ENCODE data around the gene CAB39. TPM values are rescaled to one million over a fixed set of nuclear protein-coding genes. Genes with fewer than 3 reads are reported as not detected.

CAB39 gene
- polyA plus RNA-seq (2013, experiment 1 of 2): 33.4 TPM
- 34.1 TPM for polyA plus RNA-seq (2013, experiment 2 of 2)

DNA sequence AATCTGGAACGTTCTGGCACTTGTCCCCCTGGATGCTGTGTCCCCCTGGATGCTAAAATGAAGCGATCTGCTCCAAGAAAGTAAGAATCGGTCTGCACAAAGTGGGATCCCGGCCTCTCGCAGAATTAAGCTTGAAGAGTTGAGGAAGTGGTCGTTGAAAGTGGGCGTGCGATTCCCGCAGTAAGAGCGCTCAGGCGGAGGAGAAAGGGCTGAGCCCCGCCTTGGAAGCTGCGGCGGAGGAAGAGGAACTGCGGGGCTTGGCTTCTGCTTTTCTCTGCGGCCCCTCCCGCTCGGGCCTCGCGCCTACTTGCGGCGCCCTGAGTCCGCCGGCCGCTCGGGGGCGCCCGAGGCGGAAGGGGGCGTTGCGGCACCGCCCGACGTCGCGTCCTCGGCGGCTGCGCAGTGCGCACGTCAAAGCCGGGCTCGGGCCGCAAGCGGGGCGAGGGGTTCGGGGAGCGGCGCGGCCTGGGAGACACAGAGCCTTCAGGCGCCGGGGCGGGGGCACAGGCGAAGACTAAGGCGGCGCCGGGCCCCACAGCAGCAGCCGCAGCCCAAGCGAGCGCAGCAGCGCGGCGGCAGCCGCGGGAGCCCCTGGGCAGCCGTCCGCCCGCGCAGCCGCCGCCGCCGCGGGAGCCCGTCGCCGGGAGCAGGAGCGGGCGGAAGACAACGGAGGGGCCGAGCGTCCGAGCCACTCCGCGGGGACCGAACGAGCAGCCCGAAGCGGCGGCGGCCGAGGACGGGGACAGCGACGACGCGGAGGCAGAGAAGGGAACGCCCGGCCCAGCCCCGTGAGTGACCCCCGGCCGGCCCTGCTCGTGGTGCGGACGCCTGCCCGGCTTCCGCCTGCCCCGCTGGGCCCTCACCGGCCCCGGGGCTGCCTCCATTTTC, at the start of gene CAB39:
TSS of gene CAB39 (plus strand) at position 400 of the 888 bp plus-strand sequence. CDS start 47,160 bp downstream, outside the sequence.
- Histone ChIP-seq H2BK120ac (ENCODE audit: low read depth, low read length) (peak within 1 kb of the TSS; percentile 21), H3K18ac (ENCODE audit: low read length) (peak within 1 kb of the TSS; percentile 96), H3K56ac (ENCODE audit: low read length) (peak within 1 kb of the TSS; percentile 93), H3K79me1 (ENCODE audit: low read length) (peaks cover 7% of the 10 kb centered on the region), H3K4me3 (ENCODE audit: low read length) (peak within 1 kb of the TSS; percentile 85), H3K4ac (ENCODE audit: low read depth, low read length) (peak within 1 kb of the TSS; percentile 79), H3K23ac (ENCODE audit: low read length) (peak within 1 kb of the TSS; percentile 80), H3K4me2 (ENCODE audit: low read length) (peak within 1 kb of the TSS; percentile 52), H3K27me3 (ENCODE audit: insufficient read depth, low read length, poor library complexity) (no peaks in the 10 kb centered on the region), H4K5ac (ENCODE audit: low read length) (no peak within 1 kb of the TSS), H3K4me1 (ENCODE audit: control insufficient read depth, low read depth, low read length) (peaks cover 6% of the 10 kb centered on the region), H2BK5ac (ENCODE audit: low read length) (no peak within 1 kb of the TSS), H3K9ac (ENCODE audit: low read length) (peak within 1 kb of the TSS; percentile 86), H3K79me2 (ENCODE audit: control insufficient read depth, insufficient read depth, low read length) (peaks cover 36% of the 10 kb centered on the region), H4K8ac (ENCODE audit: low read depth, low read length) (peak within 1 kb of the TSS; percentile 30), H3K27ac (ENCODE audit: low read depth, low read length) (peak within 1 kb of the TSS; percentile 85), H3K36me3 (ENCODE audit: control insufficient read depth, insufficient read depth, low read length) (no peaks in the 10 kb centered on the region), H2AK5ac (ENCODE audit: low read length) (no peak within 1 kb of the TSS), H2BK15ac (replicated peaks; ENCODE audit: low read depth) (no peak within 1 kb of the TSS)
- WGBS (ENCODE audit: extremely low coverage, insufficient coverage, low lambda C conversion rate): no CpG with 5 or more reads among the region's 110 CpGs
- peak; percentile 94 for DNase-seq

DNA sequence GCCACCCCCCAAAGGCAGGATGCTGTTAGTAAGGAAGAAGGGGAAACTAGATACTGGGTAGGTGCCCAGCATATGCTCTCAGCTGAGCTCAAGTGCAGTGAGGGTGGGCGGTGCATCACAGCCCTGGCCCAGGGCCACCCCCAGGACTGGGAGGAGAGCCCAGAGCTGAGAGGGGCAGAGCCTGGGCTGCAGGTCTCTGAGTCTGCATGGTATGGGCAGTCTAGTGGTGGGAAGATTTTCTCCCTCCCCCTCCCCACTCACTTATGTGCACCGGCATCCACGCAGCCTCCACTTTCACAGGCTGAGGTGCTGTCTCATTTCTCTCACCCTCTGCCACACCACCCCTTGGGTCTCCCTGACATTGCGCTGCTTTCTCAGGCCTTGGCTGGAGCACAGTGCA, 48.5 kb upstream of the CAB39 start:
- Histone ChIP-seq H2BK15ac (replicated peaks; ENCODE audit: low read depth) (no peak overlapping the region), H3K36me3 (ENCODE audit: control insufficient read depth, insufficient read depth, low read length) (no peaks in the 10 kb centered on the region), H3K23ac (ENCODE audit: low read length) (no peak overlapping the region), H3K27me3 (ENCODE audit: insufficient read depth, low read length, poor library complexity) (no peaks in the 10 kb centered on the region), H3K4me2 (ENCODE audit: low read length) (no peak overlapping the region), H4K8ac (ENCODE audit: low read depth, low read length) (no peak overlapping the region), H3K79me1 (ENCODE audit: low read length) (no peaks in the 10 kb centered on the region), H3K4ac (ENCODE audit: low read depth, low read length) (no peak overlapping the region), H3K27ac (ENCODE audit: low read depth, low read length) (no peak overlapping the region), H4K5ac (ENCODE audit: low read length) (no peak overlapping the region), H3K4me3 (ENCODE audit: low read length) (no peak overlapping the region), H3K79me2 (ENCODE audit: control insufficient read depth, insufficient read depth, low read length) (no peaks in the 10 kb centered on the region), H2AK5ac (ENCODE audit: low read length) (no peak overlapping the region), H3K56ac (ENCODE audit: low read length) (no peak overlapping the region), H2BK120ac (ENCODE audit: low read depth, low read length) (no peak overlapping the region), H3K9ac (ENCODE audit: low read length) (no peak overlapping the region), H3K18ac (ENCODE audit: low read length) (no peak overlapping the region), H2BK5ac (ENCODE audit: low read length) (no peak overlapping the region), H3K4me1 (ENCODE audit: control insufficient read depth, low read depth, low read length) (peaks cover 4% of the 10 kb centered on the region)
- no peak for DNase-seq
- WGBS (ENCODE audit: extremely low coverage, insufficient coverage, low lambda C conversion rate): no CpG with 5 or more reads among the region's 4 CpGs

DNA sequence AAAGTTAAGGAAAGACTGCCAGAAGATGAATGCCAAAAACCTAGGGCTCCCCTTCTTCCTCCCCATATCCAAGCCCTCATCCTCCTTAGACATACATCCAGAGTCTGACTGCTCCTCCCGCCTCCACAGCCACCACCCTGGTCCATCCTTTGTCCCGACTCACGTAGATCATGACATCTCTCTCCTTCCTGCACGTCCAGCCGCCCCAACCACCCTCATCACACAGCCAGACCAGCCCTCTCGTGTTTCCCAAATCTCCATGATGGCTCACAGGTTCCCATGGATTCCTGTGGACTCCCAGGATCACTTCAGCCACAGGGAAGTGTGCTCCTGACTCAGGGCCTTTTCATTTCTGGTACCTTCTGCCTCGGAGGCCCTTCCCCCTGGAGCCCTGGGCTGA, 47.8 kb upstream of the CAB39 start:
- Histone ChIP-seq H3K18ac (ENCODE audit: low read length) (no peak overlapping the region), H3K23ac (ENCODE audit: low read length) (no peak overlapping the region), H3K4me1 (ENCODE audit: control insufficient read depth, low read depth, low read length) (peaks cover 4% of the 10 kb centered on the region), H3K79me2 (ENCODE audit: control insufficient read depth, insufficient read depth, low read length) (no peaks in the 10 kb centered on the region), H3K36me3 (ENCODE audit: control insufficient read depth, insufficient read depth, low read length) (no peaks in the 10 kb centered on the region), H3K27ac (ENCODE audit: low read depth, low read length) (no peak overlapping the region), H3K27me3 (ENCODE audit: insufficient read depth, low read length, poor library complexity) (no peaks in the 10 kb centered on the region), H2BK15ac (replicated peaks; ENCODE audit: low read depth) (no peak overlapping the region), H3K4me3 (ENCODE audit: low read length) (no peak overlapping the region), H2BK5ac (ENCODE audit: low read length) (no peak overlapping the region), H3K56ac (ENCODE audit: low read length) (no peak overlapping the region), H4K5ac (ENCODE audit: low read length) (no peak overlapping the region), H3K4me2 (ENCODE audit: low read length) (no peak overlapping the region), H3K9ac (ENCODE audit: low read length) (no peak overlapping the region), H2BK120ac (ENCODE audit: low read depth, low read length) (no peak overlapping the region), H3K79me1 (ENCODE audit: low read length) (no peaks in the 10 kb centered on the region), H2AK5ac (ENCODE audit: low read length) (no peak overlapping the region), H4K8ac (ENCODE audit: low read depth, low read length) (no peak overlapping the region), H3K4ac (ENCODE audit: low read depth, low read length) (no peak overlapping the region)
- no CpG with 5 or more reads among the region's 7 CpGs for WGBS (ENCODE audit: extremely low coverage, insufficient coverage, low lambda C conversion rate)
- no peak for DNase-seq

DNA sequence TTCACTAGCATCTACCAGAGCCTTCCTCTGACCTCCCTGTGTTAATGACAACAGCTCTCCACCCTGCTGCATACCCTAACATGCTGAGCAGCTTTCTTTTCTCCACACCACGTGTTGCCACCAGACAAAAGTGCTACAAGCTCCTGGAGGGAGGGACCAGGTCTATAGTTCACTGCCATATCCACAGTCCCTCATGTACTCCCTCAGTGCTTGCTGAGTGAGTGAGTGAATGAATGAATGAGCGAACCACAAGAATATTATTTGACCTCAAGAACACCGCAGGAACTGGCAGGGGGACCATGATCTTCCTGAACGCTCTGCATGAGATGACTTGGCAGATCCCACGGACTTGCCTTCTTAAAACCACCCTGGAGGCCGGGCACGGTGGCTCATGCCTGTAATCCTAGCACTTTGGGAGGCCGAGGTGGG, 47.4 kb upstream of the CAB39 start:
- no peak overlapping the region for H3K9ac ChIP-seq (ENCODE audit: low read length)
- H2BK15ac ChIP-seq (replicated peaks; ENCODE audit: low read depth): no peak overlapping the region
- H3K79me2 ChIP-seq (ENCODE audit: control insufficient read depth, insufficient read depth, low read length): no peaks in the 10 kb centered on the region
- H4K5ac ChIP-seq (ENCODE audit: low read length): no peak overlapping the region
- H3K4me1 ChIP-seq (ENCODE audit: control insufficient read depth, low read depth, low read length): peaks cover 4% of the 10 kb centered on the region
- H4K8ac ChIP-seq (ENCODE audit: low read depth, low read length): no peak overlapping the region
- H2BK120ac ChIP-seq (ENCODE audit: low read depth, low read length): no peak overlapping the region
- H3K27me3 ChIP-seq (ENCODE audit: insufficient read depth, low read length, poor library complexity): no peaks in the 10 kb centered on the region
- no peaks in the 10 kb centered on the region for H3K79me1 ChIP-seq (ENCODE audit: low read length)
- no peaks in the 10 kb centered on the region for H3K36me3 ChIP-seq (ENCODE audit: control insufficient read depth, insufficient read depth, low read length)
- H3K4me3 ChIP-seq (ENCODE audit: low read length): no peak overlapping the region
- no peak overlapping the region for H2BK5ac ChIP-seq (ENCODE audit: low read length)
- DNase-seq: no peak
- H3K23ac ChIP-seq (ENCODE audit: low read length): no peak overlapping the region
- H3K4ac ChIP-seq (ENCODE audit: low read depth, low read length): no peak overlapping the region
- no peak overlapping the region for H3K56ac ChIP-seq (ENCODE audit: low read length)
- no CpG with 5 or more reads among the region's 8 CpGs for WGBS (ENCODE audit: extremely low coverage, insufficient coverage, low lambda C conversion rate)
- H3K27ac ChIP-seq (ENCODE audit: low read depth, low read length): no peak overlapping the region
- no peak overlapping the region for H3K4me2 ChIP-seq (ENCODE audit: low read length)
- no peak overlapping the region for H2AK5ac ChIP-seq (ENCODE audit: low read length)
- no peak overlapping the region for H3K18ac ChIP-seq (ENCODE audit: low read length)

DNA sequence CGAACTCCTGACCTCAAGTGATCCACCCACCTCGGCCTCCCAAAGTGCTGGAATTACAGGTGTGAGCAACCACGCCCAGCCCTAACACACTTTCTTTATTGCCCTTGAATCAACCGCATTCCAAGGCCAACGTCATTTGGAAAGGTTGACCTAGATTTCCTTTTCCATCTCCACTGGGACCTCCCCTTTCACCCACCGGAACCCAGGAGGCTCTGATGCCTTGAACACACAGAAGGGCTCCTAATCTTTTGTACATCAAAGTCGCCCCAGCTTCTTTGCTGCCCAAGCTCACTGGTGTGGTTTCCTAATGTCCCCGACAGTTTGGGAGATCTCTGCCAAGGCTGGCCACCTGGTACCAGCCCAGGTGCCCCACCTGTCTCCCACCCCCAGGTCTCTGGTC, 46.2 kb upstream of the CAB39 start:
- no peak overlapping the region for H2BK15ac ChIP-seq (replicated peaks; ENCODE audit: low read depth)
- H3K4me1 ChIP-seq (ENCODE audit: control insufficient read depth, low read depth, low read length): peaks cover 4% of the 10 kb centered on the region
- no peak overlapping the region for H4K8ac ChIP-seq (ENCODE audit: low read depth, low read length)
- no peaks in the 10 kb centered on the region for H3K79me2 ChIP-seq (ENCODE audit: control insufficient read depth, insufficient read depth, low read length)
- no CpG with 5 or more reads among the region's 8 CpGs for WGBS (ENCODE audit: extremely low coverage, insufficient coverage, low lambda C conversion rate)
- no peak overlapping the region for H2BK120ac ChIP-seq (ENCODE audit: low read depth, low read length)
- no peak overlapping the region for H3K4ac ChIP-seq (ENCODE audit: low read depth, low read length)
- H3K23ac ChIP-seq (ENCODE audit: low read length): no peak overlapping the region
- H3K36me3 ChIP-seq (ENCODE audit: control insufficient read depth, insufficient read depth, low read length): no peaks in the 10 kb centered on the region
- no peak for DNase-seq
- H3K79me1 ChIP-seq (ENCODE audit: low read length): no peaks in the 10 kb centered on the region
- no peak overlapping the region for H4K5ac ChIP-seq (ENCODE audit: low read length)
- no peak overlapping the region for H3K27ac ChIP-seq (ENCODE audit: low read depth, low read length)
- H2BK5ac ChIP-seq (ENCODE audit: low read length): no peak overlapping the region
- H3K4me3 ChIP-seq (ENCODE audit: low read length): no peak overlapping the region
- H3K18ac ChIP-seq (ENCODE audit: low read length): no peak overlapping the region
- H2AK5ac ChIP-seq (ENCODE audit: low read length): no peak overlapping the region
- H3K9ac ChIP-seq (ENCODE audit: low read length): no peak overlapping the region
- H3K4me2 ChIP-seq (ENCODE audit: low read length): no peak overlapping the region
- no peaks in the 10 kb centered on the region for H3K27me3 ChIP-seq (ENCODE audit: insufficient read depth, low read length, poor library complexity)
- H3K56ac ChIP-seq (ENCODE audit: low read length): no peak overlapping the region
